ENCODE data around the gene ALX1. TPM values are rescaled to one million over a fixed set of nuclear protein-coding genes. Genes with fewer than 3 reads are reported as not detected.

ALX1 gene
- polyA plus RNA-seq, 1 experiment, result not detected

DNA sequence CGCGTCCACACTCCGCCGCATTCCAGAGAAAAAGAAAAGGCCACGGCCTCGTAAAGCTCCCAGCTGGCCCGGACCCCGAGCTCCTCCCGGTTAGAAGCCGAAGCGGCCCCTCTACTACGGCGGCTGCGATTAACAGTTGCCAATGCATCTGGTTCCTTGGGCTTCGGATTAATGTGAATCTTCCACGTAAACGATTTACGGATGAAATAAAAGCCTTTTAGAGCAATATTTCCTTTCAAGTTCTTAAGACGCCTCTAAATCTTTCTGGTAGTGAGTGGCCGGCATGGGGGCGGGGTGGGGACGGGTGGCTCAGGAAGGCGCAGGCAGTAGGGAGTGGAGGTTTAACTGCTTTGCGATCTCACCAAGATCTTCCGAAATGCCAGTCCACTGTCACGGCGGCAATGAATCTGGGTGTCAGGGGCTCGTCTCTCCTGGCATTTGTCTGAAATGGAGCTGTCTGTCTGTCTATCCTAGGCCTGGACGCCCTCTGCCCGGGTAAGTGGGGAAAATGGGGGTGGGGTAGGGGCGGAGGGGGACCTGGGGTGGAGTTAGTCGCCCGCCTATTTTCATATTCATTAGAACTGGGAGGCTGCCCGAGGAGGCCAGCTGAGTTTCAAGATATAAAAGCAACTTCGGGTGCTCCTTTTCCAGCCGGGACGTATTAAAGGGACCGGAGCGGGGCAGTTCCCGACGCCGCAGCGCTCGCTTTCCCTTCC lies 413 bp upstream of the ALX1 start:
- CTCF ChIA-PET, result interaction anchor here (0.7 kb wide), 1 partner anchor 31 kb away, joined by 6 read pairs; no protein-coding TSS in a partner anchor
- H3K27ac ChIP-seq (ENCODE audit: low read depth, low read length), result no peak overlapping the region
- peak overlapping the region; percentile 51 for H3K4me3 ChIP-seq (ENCODE audit: low read depth, low read length)
- peaks cover 17% of the 10 kb centered on the region for H3K9me3 ChIP-seq (ENCODE audit: control insufficient read depth, insufficient read depth, low read length)
- TF ChIP-seq, protein P1, sequence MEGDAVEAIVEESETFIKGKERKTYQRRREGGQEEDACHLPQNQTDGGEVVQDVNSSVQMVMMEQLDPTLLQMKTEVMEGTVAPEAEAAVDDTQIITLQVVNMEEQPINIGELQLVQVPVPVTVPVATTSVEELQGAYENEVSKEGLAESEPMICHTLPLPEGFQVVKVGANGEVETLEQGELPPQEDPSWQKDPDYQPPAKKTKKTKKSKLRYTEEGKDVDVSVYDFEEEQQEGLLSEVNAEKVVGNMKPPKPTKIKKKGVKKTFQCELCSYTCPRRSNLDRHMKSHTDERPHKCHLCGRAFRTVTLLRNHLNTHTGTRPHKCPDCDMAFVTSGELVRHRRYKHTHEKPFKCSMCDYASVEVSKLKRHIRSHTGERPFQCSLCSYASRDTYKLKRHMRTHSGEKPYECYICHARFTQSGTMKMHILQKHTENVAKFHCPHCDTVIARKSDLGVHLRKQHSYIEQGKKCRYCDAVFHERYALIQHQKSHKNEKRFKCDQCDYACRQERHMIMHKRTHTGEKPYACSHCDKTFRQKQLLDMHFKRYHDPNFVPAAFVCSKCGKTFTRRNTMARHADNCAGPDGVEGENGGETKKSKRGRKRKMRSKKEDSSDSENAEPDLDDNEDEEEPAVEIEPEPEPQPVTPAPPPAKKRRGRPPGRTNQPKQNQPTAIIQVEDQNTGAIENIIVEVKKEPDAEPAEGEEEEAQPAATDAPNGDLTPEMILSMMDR (IDR thresholded peaks at IDR 0.05; ENCODE audit: low read depth, low read length), result no peak
- POLR2A ChIA-PET, result no interaction called here
- H3K27me3 ChIP-seq (ENCODE audit: control insufficient read depth, insufficient read depth, low read length), result peaks cover 55% of the 10 kb centered on the region
- no peak for DNase-seq (ENCODE audit: low read depth, low spot score)

DNA sequence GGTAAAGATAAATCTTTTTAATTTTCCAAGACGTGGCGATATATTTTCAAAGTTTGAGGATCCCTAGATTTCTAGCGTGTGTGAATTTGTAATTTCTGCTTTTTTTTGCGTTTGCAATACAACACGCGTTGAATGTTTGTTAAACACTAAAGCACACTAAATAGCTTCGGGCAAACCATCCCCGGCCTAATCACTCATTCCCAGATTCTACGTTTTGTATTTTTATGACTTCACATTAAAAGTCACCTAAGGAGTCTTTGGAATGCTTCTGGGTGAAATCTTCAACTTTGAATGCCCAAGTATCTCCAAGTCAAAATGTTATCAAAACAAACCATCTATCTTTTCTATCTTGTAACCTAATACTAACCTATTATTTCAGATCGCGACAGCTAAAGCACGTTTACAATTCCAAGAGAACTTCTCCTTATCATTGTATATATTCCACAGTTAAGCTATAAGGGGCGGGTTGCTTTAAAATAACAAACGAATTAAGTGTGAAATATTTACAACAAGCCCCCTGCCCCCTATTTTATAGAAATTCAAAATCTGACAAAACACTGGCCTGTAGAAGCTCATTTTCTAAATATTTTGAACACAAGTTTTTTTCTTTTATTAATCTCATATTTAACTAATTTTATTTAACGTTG lies 1.1 kb downstream of the ALX1 start:
- Histone ChIP-seq H3K4me3 (ENCODE audit: low read depth, low read length) (no peak overlapping the region; the same call in 1 of the 2 replicates), H3K27me3 (ENCODE audit: control insufficient read depth, insufficient read depth, low read length) (peaks cover 50% of the 10 kb centered on the region)

DNA sequence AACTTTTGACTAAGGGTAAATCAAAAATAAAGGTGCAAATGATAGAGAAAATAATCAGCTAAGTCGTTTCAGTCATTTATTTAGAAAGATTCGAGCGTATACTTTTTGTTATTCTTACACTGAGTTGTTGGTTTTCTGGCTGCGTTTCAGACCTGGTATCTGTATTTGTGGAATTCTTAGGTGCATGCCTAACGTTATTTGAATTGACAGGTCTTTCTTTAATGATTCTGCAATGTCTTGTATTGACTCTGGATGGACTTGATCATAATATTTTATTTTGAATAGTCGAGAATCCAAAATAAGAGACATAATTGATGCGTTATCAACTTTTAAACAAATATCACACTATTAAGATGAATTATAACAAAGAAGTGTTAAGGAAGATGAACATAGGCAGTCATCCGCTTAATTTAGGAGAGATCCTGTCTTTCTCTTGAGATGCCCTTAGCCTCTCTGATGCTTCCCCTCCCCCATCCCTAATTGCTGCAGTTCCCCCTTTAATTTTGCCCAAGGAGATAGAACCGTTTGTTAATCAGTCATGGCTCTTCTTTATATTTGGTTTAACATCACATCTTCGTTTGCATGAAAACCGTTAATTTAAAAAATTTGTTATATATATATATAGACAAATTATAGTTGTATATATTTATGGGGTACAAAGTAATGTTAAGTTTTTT lies 1.8 kb downstream of the ALX1 start:
- DNase-seq (ENCODE audit: low read depth, low spot score), result no peak
- Histone ChIP-seq H3K4me3 (ENCODE audit: low read depth, low read length) (no peak overlapping the region), H3K9me3 (ENCODE audit: control insufficient read depth, insufficient read depth, low read length) (peaks cover 17% of the 10 kb centered on the region), H3K27ac (ENCODE audit: low read depth, low read length) (no peak overlapping the region), H3K27me3 (ENCODE audit: control insufficient read depth, insufficient read depth, low read length) (peaks cover 46% of the 10 kb centered on the region)
- POLR2A ChIA-PET, result no interaction called here
- TF ChIP-seq, protein P1 (IDR thresholded peaks at IDR 0.05; ENCODE audit: low read depth, low read length), result no peak
- CTCF ChIA-PET, result interaction anchor here (1.1 kb wide), 1 partner anchor 28 kb away, joined by 3 read pairs; no protein-coding TSS in a partner anchor

More for the DNA sequence above, 1.1 kb downstream of the ALX1 start:
- ChIA-PET POLR2A (no interaction called here), CTCF (interaction anchor here (0.7 to 1.1 kb wide), 2 partner anchors 28 to 331 kb away, joined by 3 read pairs; no protein-coding TSS in a partner anchor)
- Histone ChIP-seq H3K27ac (ENCODE audit: low read depth, low read length) (no peak overlapping the region), H3K9me3 (ENCODE audit: control insufficient read depth, insufficient read depth, low read length) (peaks cover 17% of the 10 kb centered on the region)
- TF ChIP-seq, protein P1 (IDR thresholded peaks at IDR 0.05; ENCODE audit: low read depth, low read length), result no peak
- DNase-seq (ENCODE audit: low read depth, low spot score), result no peak

DNA sequence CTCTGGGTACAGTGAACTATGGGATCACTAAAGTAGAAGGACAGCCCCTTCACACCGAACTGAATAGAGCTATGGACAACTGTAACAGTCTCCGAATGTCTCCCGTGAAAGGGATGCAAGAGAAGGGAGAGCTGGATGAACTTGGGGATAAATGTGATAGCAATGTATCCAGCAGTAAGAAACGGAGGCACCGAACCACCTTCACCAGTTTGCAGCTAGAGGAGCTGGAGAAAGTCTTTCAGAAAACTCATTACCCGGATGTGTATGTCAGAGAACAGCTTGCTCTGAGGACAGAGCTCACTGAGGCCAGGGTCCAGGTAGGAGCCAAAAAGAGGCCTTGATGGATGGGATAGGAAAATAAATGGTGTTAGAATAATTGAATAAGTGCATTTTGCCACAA lies 3.5 kb downstream of the ALX1 start:
- Histone ChIP-seq H3K27ac (ENCODE audit: low read depth, low read length) (no peak overlapping the region), H3K4me3 (ENCODE audit: low read depth, low read length) (no peak overlapping the region), H3K27me3 (ENCODE audit: control insufficient read depth, insufficient read depth, low read length) (peaks cover 34% of the 10 kb centered on the region), H3K9me3 (ENCODE audit: control insufficient read depth, insufficient read depth, low read length) (peaks cover 10% of the 10 kb centered on the region)
- TF ChIP-seq, protein P1 (IDR thresholded peaks at IDR 0.05; ENCODE audit: low read depth, low read length), result no peak
- CTCF ChIA-PET, result no interaction called here
- POLR2A ChIA-PET, result no interaction called here
- DNase-seq (ENCODE audit: low read depth, low spot score), result no peak
